ENCODE measurements around the gene HERPUD2.

HERPUD2 gene, protein sequence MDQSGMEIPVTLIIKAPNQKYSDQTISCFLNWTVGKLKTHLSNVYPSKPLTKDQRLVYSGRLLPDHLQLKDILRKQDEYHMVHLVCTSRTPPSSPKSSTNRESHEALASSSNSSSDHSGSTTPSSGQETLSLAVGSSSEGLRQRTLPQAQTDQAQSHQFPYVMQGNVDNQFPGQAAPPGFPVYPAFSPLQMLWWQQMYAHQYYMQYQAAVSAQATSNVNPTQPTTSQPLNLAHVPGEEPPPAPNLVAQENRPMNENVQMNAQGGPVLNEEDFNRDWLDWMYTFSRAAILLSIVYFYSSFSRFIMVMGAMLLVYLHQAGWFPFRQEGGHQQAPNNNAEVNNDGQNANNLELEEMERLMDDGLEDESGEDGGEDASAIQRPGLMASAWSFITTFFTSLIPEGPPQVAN

GRCh38 chr7:35694784-35695472 lies at the start of gene HERPUD2:
TSS of gene HERPUD2 (minus strand) at chr7:35695135. CDS start at chr7:35694330, 805 bp downstream.
- Histone ChIP-seq H3K9me2 (replicated peaks; ENCODE audit: control insufficient read depth, low read length) (no peaks in the 10 kb centered on the region), H3F3A (ENCODE audit: control insufficient read depth, insufficient read depth) (0 out of 2 replicates have a peak, but pooled peaks cover 4% of the 10 kb centered on the region), H3K27me3 (ENCODE audit: control insufficient read depth, low read length) (no peaks in the 10 kb centered on the region), H3K27ac (ENCODE audit: low read depth, low read length) (peak within 1 kb of the TSS; percentile 23), H3K9me3 (ENCODE audit: control insufficient read depth, insufficient read depth, low read length) (no peaks in the 10 kb centered on the region), H3K79me2 (ENCODE audit: control insufficient read depth, low read length) (peaks cover 55% of the 10 kb centered on the region), H3K4me2 (ENCODE audit: low read length) (peak within 1 kb of the TSS; percentile 77), H3K4me1 (ENCODE audit: control insufficient read depth, low read length) (peaks cover 45% of the 10 kb centered on the region), H4K20me1 (ENCODE audit: control insufficient read depth, insufficient read depth, low read depth, low read length) (0 out of 2 replicates have a peak, but pooled peaks cover 4% of the 10 kb centered on the region), H3K36me3 (ENCODE audit: control insufficient read depth, low read length) (peaks cover 3% of the 10 kb centered on the region; the same call in 1 of the 2 replicates), H3K4me3 (ENCODE audit: low read length) (peak within 1 kb of the TSS; percentile 85)
- TF ChIP-seq CTCF (IDR thresholded peaks at IDR 0.05; ENCODE audit: low read depth, low read length, poor library complexity, severe bottlenecking) (peak; percentile 20), EZH2phosphoT487 (IDR thresholded peaks at IDR 0.05; ENCODE audit: borderline replicate concordance, low read length) (no peak)

GRCh38 chr7:35738889-35739288 lies 44.0 kb upstream of the HERPUD2 start:
- no peaks in the 10 kb centered on the region for H4K20me1 ChIP-seq (ENCODE audit: control insufficient read depth, insufficient read depth, low read depth, low read length)
- H3F3A ChIP-seq (ENCODE audit: control insufficient read depth, insufficient read depth): no peaks in the 10 kb centered on the region
- H3K36me3 ChIP-seq (ENCODE audit: control insufficient read depth, low read length): no peaks in the 10 kb centered on the region
- H3K79me2 ChIP-seq (ENCODE audit: control insufficient read depth, low read length): no peaks in the 10 kb centered on the region
- H3K4me3 ChIP-seq (ENCODE audit: low read length): no peak overlapping the region
- H3K4me1 ChIP-seq (ENCODE audit: control insufficient read depth, low read length): peaks cover 18% of the 10 kb centered on the region
- no peaks in the 10 kb centered on the region for H3K27me3 ChIP-seq (ENCODE audit: control insufficient read depth, low read length)
- no peaks in the 10 kb centered on the region for H3K9me2 ChIP-seq (replicated peaks; ENCODE audit: control insufficient read depth, low read length)
- H3K4me2 ChIP-seq (ENCODE audit: low read length): no peak overlapping the region
- TF ChIP-seq CTCF (IDR thresholded peaks at IDR 0.05; ENCODE audit: low read depth, low read length, poor library complexity, severe bottlenecking) (no peak), EZH2phosphoT487 (IDR thresholded peaks at IDR 0.05; ENCODE audit: borderline replicate concordance, low read length) (no peak)
- H3K9me3 ChIP-seq (ENCODE audit: control insufficient read depth, insufficient read depth, low read length): no peaks in the 10 kb centered on the region
- no peak overlapping the region for H3K27ac ChIP-seq (ENCODE audit: low read depth, low read length)

- Histone ChIP-seq H3K4me2 (ENCODE audit: low read length) (no peak overlapping the region), H3K4me3 (ENCODE audit: low read length) (no peak overlapping the region), H4K20me1 (ENCODE audit: control insufficient read depth, insufficient read depth, low read depth, low read length) (no peaks in the 10 kb centered on the region), H3K9me2 (replicated peaks; ENCODE audit: control insufficient read depth, low read length) (no peaks in the 10 kb centered on the region), H3K27me3 (ENCODE audit: control insufficient read depth, low read length) (no peaks in the 10 kb centered on the region), H3K36me3 (ENCODE audit: control insufficient read depth, low read length) (no peaks in the 10 kb centered on the region), H3K79me2 (ENCODE audit: control insufficient read depth, low read length) (no peaks in the 10 kb centered on the region), H3F3A (ENCODE audit: control insufficient read depth, insufficient read depth) (no peaks in the 10 kb centered on the region), H3K4me1 (ENCODE audit: control insufficient read depth, low read length) (peaks cover 31% of the 10 kb centered on the region), H3K27ac (ENCODE audit: low read depth, low read length) (no peak overlapping the region), H3K9me3 (ENCODE audit: control insufficient read depth, insufficient read depth, low read length) (no peaks in the 10 kb centered on the region)
- TF ChIP-seq CTCF (IDR thresholded peaks at IDR 0.05; ENCODE audit: low read depth, low read length, poor library complexity, severe bottlenecking) (no peak), EZH2phosphoT487 (IDR thresholded peaks at IDR 0.05; ENCODE audit: borderline replicate concordance, low read length) (no peak)
Measured at GRCh38 chr7:35736725-35737124, 41.8 kb upstream of the HERPUD2 start.
